ENCODE results near the gene LTBP3. TPM values are rescaled to one million over a fixed set of nuclear protein-coding genes. Genes with fewer than 3 reads are reported as not detected.
"Not testable (repeated sequence)": the region's sequence is repeated elsewhere in the genome, so short reads cannot be mapped to it uniquely, and the experiment has no call there.

Gene LTBP3
- total and polyA plus RNA-seq, 2 experiments from 2014 or later: 53.7 to 85.3 TPM

- no peaks in the 10 kb centered on the region for H3K9me3 ChIP-seq (ENCODE audit: low read depth)
- H2AFZ ChIP-seq: no peak overlapping the region
- peaks cover 15% of the 10 kb centered on the region for H3K4me1 ChIP-seq (ENCODE audit: insufficient read depth)
- H3K36me3 ChIP-seq (replicated peaks; ENCODE audit: insufficient read depth, low read depth): no peaks in the 10 kb centered on the region
- no peaks in the 10 kb centered on the region for H4K20me1 ChIP-seq (ENCODE audit: insufficient read depth, poor library complexity, severe bottlenecking)
- H3K27ac ChIP-seq: no peak overlapping the region
- H3K9me2 ChIP-seq (replicated peaks; ENCODE audit: insufficient read depth): no peaks in the 10 kb centered on the region
- no peak overlapping the region for H3K4me2 ChIP-seq
- 88% methylated on average over 7 of the region's 7 CpGs for WGBS (ENCODE audit: low lambda C conversion rate, missing lambda C conversion rate)
- peaks cover 36% of the 10 kb centered on the region for H3K79me2 ChIP-seq
- TF ChIP-seq EZH2 (IDR thresholded peaks at IDR 0.05; ENCODE audit: borderline replicate concordance): no peak
- no peak for DNase-seq (ENCODE audit: low spot score)
- no peaks in the 10 kb centered on the region for H3K27me3 ChIP-seq
- no peak overlapping the region for H3K4me3 ChIP-seq
Observed at GRCh38 chr11:65565624-65566453, 7.7 kb upstream of the LTBP3 start.

- not testable (repeated sequence) for DNase-seq (ENCODE audit: low spot score); H3K4me3 ChIP-seq; H3K36me3 ChIP-seq (replicated peaks; ENCODE audit: insufficient read depth, low read depth); H3K9me2 ChIP-seq (replicated peaks; ENCODE audit: insufficient read depth); H3K4me2 ChIP-seq; H4K20me1 ChIP-seq (ENCODE audit: insufficient read depth, poor library complexity, severe bottlenecking); H2AFZ ChIP-seq; H3K9me3 ChIP-seq (ENCODE audit: low read depth); H3K27me3 ChIP-seq; H3K27ac ChIP-seq
- Histone ChIP-seq H3K79me2 (peaks cover 31% of the 10 kb centered on the region), H3K4me1 (ENCODE audit: insufficient read depth) (peaks cover 21% of the 10 kb centered on the region)
- WGBS (ENCODE audit: low lambda C conversion rate, missing lambda C conversion rate): 93% methylated on average over 12 of the region's 12 CpGs
Observed at GRCh38 chr11:65564879-65565559, 6.9 kb upstream of the LTBP3 start.

- H3K27me3 ChIP-seq: no peaks in the 10 kb centered on the region
- no peak for TF ChIP-seq EZH2 (IDR thresholded peaks at IDR 0.05; ENCODE audit: borderline replicate concordance)
- no peak for TF ChIP-seq EZH2phosphoT487 (IDR thresholded peaks at IDR 0.05; ENCODE audit: low read depth, severe bottlenecking, unreplicated experiment)
- TF ChIP-seq CTCF (IDR thresholded peaks at IDR 0.05; ENCODE audit: poor library complexity): no peak
- no peaks in the 10 kb centered on the region for H3K9me3 ChIP-seq (ENCODE audit: low read depth)
- H3K9me2 ChIP-seq (replicated peaks; ENCODE audit: insufficient read depth): no peaks in the 10 kb centered on the region
- 88% methylated on average over 4 of the region's 4 CpGs for WGBS (ENCODE audit: low lambda C conversion rate, missing lambda C conversion rate)
- no peak overlapping the region for H3K4me3 ChIP-seq
- H4K20me1 ChIP-seq (ENCODE audit: insufficient read depth, poor library complexity, severe bottlenecking): no peaks in the 10 kb centered on the region
- DNase-seq (ENCODE audit: low spot score): no peak
- no peak overlapping the region for H2AFZ ChIP-seq
- no peak overlapping the region for H3K27ac ChIP-seq
- no peak overlapping the region for H3K4me2 ChIP-seq
- no peaks in the 10 kb centered on the region for H3K36me3 ChIP-seq (replicated peaks; ENCODE audit: insufficient read depth, low read depth)
- peaks cover 28% of the 10 kb centered on the region for H3K4me1 ChIP-seq (ENCODE audit: insufficient read depth)
- peaks cover 24% of the 10 kb centered on the region for H3K79me2 ChIP-seq
Observed at GRCh38 chr11:65563601-65564000, 5.4 kb upstream of the LTBP3 start.

- 89% methylated on average over 8 of the region's 9 CpGs for WGBS (ENCODE audit: low lambda C conversion rate, missing lambda C conversion rate)
- Histone ChIP-seq H3K9me2 (replicated peaks; ENCODE audit: insufficient read depth) (no peaks in the 10 kb centered on the region), H3K4me2 (no peak overlapping the region), H3K4me1 (ENCODE audit: insufficient read depth) (peaks cover 26% of the 10 kb centered on the region), H4K20me1 (ENCODE audit: insufficient read depth, poor library complexity, severe bottlenecking) (no peaks in the 10 kb centered on the region), H3K36me3 (replicated peaks; ENCODE audit: insufficient read depth, low read depth) (no peaks in the 10 kb centered on the region), H3K79me2 (peaks cover 16% of the 10 kb centered on the region), H3K4me3 (no peak overlapping the region), H3K27ac (no peak overlapping the region), H3K9me3 (ENCODE audit: low read depth) (no peaks in the 10 kb centered on the region), H3K27me3 (no peaks in the 10 kb centered on the region), H2AFZ (no peak overlapping the region)
- TF ChIP-seq CTCF (IDR thresholded peaks at IDR 0.05; ENCODE audit: poor library complexity): no peak
- no peak for TF ChIP-seq EZH2 (IDR thresholded peaks at IDR 0.05; ENCODE audit: borderline replicate concordance)
- no peak for TF ChIP-seq EZH2phosphoT487 (IDR thresholded peaks at IDR 0.05; ENCODE audit: low read depth, severe bottlenecking, unreplicated experiment)
- DNase-seq (ENCODE audit: low spot score): no peak
Observed at GRCh38 chr11:65562788-65563187, 4.6 kb upstream of the LTBP3 start.
